ENCODE results near the gene SFTPA2.
"Not testable (repeated sequence)": the region's sequence is repeated elsewhere in the genome, so short reads cannot be mapped to it uniquely, and the experiment has no call there.

SFTPA2 gene
- long read RNA-seq, donor 1 = 0 reads
- long read RNA-seq, donor 2 = 0 reads
- long read RNA-seq, donor 3 = 0 reads
- long read RNA-seq, donor 4 = 0 reads
- long read RNA-seq, donor 5 = 0 reads
- long read RNA-seq, donor 6 = 0 reads
- long read RNA-seq, donor 7 = 0 reads
- long read RNA-seq, donor 8 = 0 reads

GRCh38 chr10:79560160-79560709 lies at the start of gene SFTPA2:
Gene SFTPA2, minus strand, starts transcription at chr10:79560407. Its CDS starts 924 bp downstream, at chr10:79559483.
- no peak for DNase-seq

DNA sequence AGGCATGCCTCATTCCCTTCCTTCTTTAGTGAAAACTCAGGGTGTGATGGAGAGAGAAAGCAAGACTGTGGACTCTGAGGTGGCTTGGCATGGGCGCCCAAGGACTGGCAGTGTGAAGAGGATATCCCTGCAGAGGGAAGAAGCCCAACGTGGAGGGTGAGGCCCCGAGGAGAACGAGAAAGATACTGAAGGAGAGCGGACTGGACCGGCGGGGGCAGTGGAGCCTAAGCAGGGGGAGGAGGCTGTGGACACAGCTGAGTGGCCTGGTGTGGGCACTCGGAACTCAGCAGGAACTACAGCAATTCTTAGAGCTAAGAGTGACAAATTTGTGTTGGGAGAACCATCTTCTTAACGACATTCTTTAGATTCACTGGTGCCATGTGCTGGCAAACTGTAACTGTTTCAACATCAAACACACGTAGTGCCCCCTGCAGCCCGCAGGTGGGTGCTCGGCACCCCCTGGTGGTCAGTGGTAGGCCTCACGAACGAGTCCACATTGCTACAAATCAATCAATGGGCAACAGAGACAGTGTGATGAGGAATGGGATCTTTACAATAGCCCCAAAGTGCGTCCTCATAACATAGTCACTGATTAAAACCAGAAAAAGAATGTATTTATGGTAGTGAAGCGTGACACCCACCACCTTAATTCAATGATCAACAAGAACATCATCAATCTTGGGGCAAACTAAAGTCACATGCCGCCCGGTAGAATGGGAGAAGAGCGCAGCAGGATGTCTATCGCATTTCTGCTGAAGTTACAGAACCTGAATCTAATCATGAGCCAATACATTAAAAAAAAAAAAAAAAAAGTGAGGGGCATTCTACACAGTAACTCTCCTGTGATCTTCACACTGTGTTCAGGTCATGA lies 48.5 kb upstream of the SFTPA2 start:
- DNase-seq = no peak

- no peak for DNase-seq
Observed at GRCh38 chr10:79605308-79605707, 45.1 kb upstream of the SFTPA2 start.

DNA sequence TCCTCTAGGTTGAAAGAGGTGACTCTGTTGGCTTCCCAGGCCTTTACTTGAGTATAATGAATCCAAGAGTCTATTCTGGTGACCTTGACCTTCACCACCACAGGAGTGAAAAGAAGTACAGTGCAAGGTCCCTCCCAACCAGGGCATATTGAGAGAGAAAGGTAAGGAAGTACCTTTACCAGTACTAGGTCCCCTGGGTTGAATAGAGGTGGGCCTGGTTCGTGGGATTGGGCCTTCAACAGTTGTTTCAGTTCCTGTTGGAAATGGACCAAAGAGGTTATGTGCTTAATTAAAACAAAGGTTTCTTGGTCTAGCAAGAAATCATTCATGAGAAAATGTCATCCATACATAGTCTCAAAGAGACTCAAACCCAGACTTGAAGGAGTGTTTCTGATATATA lies 44.1 kb upstream of the SFTPA2 start:
- no peak for DNase-seq

DNA sequence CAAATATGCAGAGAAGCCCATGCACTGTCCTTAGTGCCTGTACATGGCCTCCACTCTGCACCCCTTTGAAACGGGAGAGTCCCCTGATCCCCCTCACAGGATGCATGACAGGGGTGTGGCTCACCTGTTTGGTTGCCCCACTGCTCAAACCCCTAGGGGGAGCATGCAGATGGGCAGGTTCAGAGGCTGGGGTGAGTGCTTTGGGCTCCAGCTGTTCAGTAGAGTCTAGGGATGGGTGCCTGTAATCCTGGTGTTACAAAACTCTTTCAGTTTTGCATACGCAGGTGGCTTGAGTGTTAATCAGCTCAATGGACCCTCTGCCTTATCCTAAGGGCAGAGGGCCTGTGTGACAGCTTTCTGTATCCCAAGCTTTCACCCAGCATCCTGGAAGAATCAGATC lies 42.7 kb upstream of the SFTPA2 start:
- no peak for DNase-seq

DNA sequence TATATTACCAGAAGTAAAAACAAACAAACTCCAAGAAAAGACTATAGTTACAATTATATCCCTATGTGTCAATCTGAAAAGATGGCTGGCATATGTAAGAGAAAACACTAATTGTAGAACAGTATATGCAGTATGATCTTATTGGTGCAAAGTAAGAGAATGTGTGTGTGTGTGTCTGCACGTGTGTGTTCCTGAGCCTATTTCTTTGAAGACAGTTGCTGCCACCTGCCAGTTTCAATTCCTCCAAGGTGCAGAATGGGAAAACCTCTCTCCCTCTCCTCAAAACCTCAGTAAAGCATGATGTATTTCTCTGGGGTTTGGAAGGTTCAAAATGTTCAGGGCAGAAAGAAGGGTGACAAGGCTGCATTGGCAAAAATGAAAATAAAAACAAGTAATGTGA lies 41.7 kb upstream of the SFTPA2 start:
- no peak for DNase-seq

DNA sequence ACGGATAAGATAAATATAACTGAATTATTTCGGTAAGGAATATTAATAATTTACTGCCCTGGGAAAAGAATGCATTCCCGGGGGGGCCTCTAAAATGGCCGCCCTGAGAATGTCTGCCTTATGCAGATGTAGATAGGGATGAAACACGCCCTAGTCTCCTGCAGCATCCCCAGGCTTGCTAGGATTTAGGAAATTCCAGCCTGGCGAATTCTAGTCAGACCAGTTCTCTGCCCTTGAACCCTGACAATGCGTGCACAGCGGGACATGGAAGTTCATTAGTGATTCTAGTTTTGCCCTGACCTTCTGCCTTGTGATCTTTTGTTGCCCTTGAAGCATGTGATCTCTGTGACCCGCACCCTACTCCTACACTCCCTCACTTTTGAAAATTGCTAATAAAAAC lies 39.4 kb upstream of the SFTPA2 start:
- not testable (repeated sequence) for DNase-seq

- no peak for DNase-seq
Observed at GRCh38 chr10:79595510-79595909, 35.3 kb upstream of the SFTPA2 start.

DNA sequence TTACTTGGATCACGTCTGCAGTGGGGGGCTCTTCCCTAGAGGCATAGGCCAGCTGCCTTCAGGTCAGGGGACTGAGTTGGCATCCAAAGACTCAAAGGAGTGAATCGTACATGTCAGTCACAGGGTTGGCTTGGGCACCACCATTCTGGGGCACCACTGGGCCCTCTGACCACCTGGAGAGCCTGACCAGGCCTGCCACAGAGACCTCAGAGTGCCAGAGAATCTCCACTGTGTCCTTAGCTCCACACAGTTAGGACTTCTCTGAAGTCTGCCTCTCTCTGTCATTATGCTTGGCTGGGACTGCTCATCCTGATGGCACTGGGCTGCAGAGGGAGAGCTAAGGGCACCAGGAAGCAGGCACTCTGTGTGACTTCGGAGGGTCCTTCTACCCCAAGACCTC lies 34.4 kb upstream of the SFTPA2 start:
- DNase-seq = not testable (repeated sequence)

GRCh38 chr10:79593377-79593776 lies 33.2 kb upstream of the SFTPA2 start:
- no peak for DNase-seq

- DNase-seq = no peak
Observed at GRCh38 chr10:79588800-79589199, 28.6 kb upstream of the SFTPA2 start.

- no peak for DNase-seq
Observed at GRCh38 chr10:79586933-79587332, 26.7 kb upstream of the SFTPA2 start.

- no peak for DNase-seq
Observed at GRCh38 chr10:79585870-79586527, 25.8 kb upstream of the SFTPA2 start.

- DNase-seq = no peak
Observed at GRCh38 chr10:79583488-79584024, 23.3 kb upstream of the SFTPA2 start.

DNA sequence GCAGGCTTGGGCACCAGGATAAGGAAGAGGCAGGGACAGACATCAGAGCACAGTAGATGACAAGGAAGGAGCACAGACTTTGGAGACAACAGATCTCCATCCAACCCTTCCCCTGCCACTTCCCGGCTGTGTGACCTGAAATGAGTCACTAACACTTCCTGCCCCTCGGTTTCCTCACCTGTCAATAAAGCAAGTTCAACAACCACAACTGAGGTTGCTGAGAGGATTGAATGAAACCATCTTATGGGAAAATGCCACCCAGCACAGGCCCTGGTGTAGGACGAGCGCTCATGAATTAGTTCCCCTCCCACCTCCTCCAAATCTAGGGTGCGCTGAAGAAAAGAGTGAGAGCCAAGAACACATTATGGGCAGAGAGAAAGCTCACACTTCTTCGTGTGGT lies 22.7 kb upstream of the SFTPA2 start:
- DNase-seq = not testable (repeated sequence)

GRCh38 chr10:79582096-79582495 lies 21.9 kb upstream of the SFTPA2 start:
- DNase-seq = no peak

DNA sequence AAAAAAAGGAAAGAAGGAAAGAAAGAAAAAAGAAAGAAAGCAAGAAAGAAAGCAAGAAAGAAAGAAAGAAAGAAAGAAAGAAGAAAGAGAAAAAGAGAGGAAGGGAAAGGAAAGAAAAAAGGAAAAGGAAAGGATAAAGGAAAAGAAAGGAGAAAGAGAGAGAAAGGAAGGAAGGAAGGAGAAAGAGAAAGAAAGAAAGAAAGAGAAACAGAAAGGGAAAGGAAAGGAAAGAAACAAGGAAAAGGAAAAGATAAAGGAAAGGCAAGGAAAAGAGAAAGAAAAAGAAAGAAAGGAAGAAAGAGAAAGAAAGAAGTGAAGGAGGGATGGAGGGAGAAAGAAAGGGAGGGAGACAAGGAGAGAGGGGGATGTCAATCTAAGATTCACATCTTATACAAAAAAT lies 20.8 kb upstream of the SFTPA2 start:
- DNase-seq = no peak

- no peak for DNase-seq
Observed at GRCh38 chr10:79579361-79579760, 19.2 kb upstream of the SFTPA2 start.

DNA sequence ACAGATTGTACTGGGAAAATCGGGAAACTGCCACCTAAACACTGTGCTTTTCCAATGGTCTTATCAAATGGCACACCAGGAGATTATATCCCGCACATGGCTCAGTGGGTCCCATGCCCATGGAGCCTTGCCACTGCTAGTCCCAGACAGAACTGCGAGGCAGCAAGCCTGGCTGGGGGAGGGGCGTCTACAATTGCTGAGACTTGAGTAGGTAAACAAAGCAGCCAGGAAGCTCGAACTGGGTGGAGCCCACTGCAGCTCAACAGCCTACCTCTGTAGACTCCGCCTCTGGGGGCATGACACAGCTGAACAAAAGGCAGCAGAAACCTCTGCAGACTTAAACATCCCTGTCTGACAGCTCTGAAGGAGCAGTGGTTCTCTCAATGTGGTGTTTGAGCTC lies 10.4 kb upstream of the SFTPA2 start:
- not testable (repeated sequence) for DNase-seq

DNA sequence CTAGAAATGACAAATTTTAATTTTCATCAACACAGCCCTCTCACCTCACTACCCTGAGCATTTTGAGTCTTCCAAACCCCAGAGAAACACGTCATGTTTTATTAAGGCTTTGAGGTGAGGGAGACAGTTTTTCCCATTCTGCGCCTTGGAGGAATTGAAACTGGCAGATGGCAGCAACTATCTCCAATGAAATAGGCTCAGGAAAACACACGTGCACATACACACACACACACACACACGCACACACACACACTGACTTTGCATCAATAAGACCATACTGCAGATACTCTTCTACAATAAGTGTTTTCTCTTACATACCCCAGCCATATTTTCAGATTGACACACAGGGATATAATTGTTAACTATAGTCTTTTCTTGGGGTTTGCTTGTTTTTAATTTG lies 3.2 kb upstream of the SFTPA2 start:
- no peak for DNase-seq

DNA sequence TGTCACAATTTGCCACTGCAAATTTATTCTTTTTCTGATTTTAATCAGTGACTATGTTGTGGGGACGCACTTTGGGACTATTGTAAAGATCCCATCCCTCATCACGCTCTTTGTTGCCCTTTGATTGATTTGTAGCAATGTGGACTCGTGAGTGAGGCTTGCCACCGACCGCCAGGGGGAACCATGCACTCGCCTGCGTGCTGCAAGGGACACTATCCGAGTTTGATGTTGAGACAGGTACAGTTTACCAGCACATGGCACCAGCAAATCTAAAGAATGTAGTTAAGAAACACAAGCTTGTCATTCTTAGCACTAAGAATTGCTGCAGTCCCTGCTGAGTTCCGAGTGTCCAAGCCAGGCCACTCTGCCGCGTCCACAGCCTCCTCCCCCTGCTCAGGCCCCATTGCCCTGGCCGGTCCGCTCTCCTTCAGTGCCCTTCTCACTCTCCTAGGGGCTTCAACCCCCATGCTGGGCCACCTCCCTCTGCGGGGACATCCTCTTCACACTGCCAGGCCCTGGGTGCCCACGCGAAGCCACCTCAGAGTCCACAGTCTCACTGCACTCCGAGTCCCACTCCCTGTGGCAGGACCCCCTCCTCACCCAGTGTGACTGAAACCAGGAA lies 2.0 kb upstream of the SFTPA2 start:
- peak; percentile 60 for DNase-seq

- DNase-seq = no peak
Observed at GRCh38 chr10:79561257-79561656, 1.1 kb upstream of the SFTPA2 start.

Data from right kidney (tissue), 9 donors.